ENCODE measurements around the gene AKIRIN2. TPM values are rescaled to one million over a fixed set of nuclear protein-coding genes. Genes with fewer than 3 reads are reported as not detected.

Gene AKIRIN2
- polyA plus RNA-seq, 1 of the 3 experiments (the other 2 are of a cell fraction), result 19.0 TPM

DNA sequence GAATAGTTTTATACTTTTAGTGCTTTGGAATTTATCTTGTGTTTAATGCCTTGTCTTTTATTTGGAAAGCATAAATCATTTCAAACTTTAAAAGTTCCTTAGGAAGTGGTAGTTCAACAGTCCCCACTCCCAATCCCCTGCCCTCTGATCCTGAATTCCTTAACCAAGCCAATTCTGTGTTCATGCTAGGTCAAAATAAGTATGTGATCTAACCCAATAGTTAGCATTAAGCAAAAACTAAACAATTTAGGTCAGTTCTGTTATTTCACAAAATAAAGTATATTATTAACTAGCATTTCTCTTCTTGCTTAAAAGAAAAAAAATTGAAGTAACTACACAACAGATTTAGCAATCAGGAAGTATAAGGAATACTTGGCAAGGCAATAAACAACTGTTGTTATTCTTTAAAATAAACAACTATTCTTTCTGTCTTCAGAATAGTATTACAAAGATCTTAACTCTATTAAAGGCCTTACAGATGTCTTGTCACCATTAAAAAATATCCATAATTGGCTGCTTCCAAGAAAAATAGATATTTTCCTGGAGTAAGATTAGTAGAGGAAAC is 37.0 kb downstream of the AKIRIN2 start:
- no peaks in the 10 kb centered on the region for H3K9me3 ChIP-seq
- POLR2A ChIA-PET, result no interaction called here
- CTCF ChIA-PET, result no interaction called here
- H3K27me3 ChIP-seq (ENCODE audit: insufficient read depth), result no peaks in the 10 kb centered on the region
- H3K9ac ChIP-seq, result no peak overlapping the region
- no peak for DNase-seq
- H4K20me1 ChIP-seq (ENCODE audit: insufficient read depth), result no peaks in the 10 kb centered on the region
- no peak overlapping the region for H3K27ac ChIP-seq (ENCODE audit: low read depth in 2 of 2, low read length in 1 of 2)
- H3K4me2 ChIP-seq, result no peak overlapping the region
- 0 out of 4 replicates have a peak, but pooled peaks cover 0 to 5% of the 10 kb centered on the region in 2 experiments for H3K4me1 ChIP-seq (ENCODE audit: control insufficient read depth in 1 of 2, insufficient read depth in 2 of 2, low read depth in 1 of 2, low read length in 1 of 2)
- H3K4me3 ChIP-seq (ENCODE audit: low read depth in 2 of 2, low read length in 1 of 2), result no peak overlapping the region
- peaks cover 3% of the 10 kb centered on the region for H3F3A ChIP-seq (replicated peaks; ENCODE audit: insufficient read depth)
- H3K36me3 ChIP-seq (replicated peaks in 1 of 2; ENCODE audit: control insufficient read depth in 1 of 2, insufficient read depth in 2 of 2, low read length in 1 of 2), result peaks cover 42 to 44% of the 10 kb centered on the region in 2 experiments
- no peaks in the 10 kb centered on the region for H3K79me2 ChIP-seq (ENCODE audit: insufficient read depth)
- TF ChIP-seq POLR2AphosphoS5 (IDR thresholded peaks at IDR 0.05; ENCODE audit: low read depth, low read length) (no peak), FOSL2 (IDR thresholded peaks at IDR 0.05; ENCODE audit: borderline replicate concordance, low read depth) (no peak), ELF1 (IDR thresholded peaks at IDR 0.05) (no peak), RFX5 (IDR thresholded peaks at IDR 0.05; ENCODE audit: low read length) (no peak), FOXJ3 (CRISPR knock-in tag; IDR thresholded peaks at IDR 0.05) (no peak), FOXM1 (IDR thresholded peaks at IDR 0.05; ENCODE audit: low read depth) (no peak), TCF12 (IDR thresholded peaks at IDR 0.05) (no peak)
- TF ChIP-seq, protein P1, sequence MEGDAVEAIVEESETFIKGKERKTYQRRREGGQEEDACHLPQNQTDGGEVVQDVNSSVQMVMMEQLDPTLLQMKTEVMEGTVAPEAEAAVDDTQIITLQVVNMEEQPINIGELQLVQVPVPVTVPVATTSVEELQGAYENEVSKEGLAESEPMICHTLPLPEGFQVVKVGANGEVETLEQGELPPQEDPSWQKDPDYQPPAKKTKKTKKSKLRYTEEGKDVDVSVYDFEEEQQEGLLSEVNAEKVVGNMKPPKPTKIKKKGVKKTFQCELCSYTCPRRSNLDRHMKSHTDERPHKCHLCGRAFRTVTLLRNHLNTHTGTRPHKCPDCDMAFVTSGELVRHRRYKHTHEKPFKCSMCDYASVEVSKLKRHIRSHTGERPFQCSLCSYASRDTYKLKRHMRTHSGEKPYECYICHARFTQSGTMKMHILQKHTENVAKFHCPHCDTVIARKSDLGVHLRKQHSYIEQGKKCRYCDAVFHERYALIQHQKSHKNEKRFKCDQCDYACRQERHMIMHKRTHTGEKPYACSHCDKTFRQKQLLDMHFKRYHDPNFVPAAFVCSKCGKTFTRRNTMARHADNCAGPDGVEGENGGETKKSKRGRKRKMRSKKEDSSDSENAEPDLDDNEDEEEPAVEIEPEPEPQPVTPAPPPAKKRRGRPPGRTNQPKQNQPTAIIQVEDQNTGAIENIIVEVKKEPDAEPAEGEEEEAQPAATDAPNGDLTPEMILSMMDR (IDR thresholded peaks at IDR 0.05), result no peak
- TF ChIP-seq, protein P2, sequence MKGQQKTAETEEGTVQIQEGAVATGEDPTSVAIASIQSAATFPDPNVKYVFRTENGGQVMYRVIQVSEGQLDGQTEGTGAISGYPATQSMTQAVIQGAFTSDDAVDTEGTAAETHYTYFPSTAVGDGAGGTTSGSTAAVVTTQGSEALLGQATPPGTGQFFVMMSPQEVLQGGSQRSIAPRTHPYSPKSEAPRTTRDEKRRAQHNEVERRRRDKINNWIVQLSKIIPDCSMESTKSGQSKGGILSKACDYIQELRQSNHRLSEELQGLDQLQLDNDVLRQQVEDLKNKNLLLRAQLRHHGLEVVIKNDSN (IDR thresholded peaks at IDR 0.05; ENCODE audit: borderline replicate concordance, low read depth), result no peak
- TF ChIP-seq, protein P3, sequence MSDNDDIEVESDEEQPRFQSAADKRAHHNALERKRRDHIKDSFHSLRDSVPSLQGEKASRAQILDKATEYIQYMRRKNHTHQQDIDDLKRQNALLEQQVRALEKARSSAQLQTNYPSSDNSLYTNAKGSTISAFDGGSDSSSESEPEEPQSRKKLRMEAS (IDR thresholded peaks at IDR 0.05; ENCODE audit: low read depth), result no peak
- H3K9me2 ChIP-seq, result no peaks in the 10 kb centered on the region
- H2AFZ ChIP-seq (ENCODE audit: low read depth), result no peak overlapping the region

DNA sequence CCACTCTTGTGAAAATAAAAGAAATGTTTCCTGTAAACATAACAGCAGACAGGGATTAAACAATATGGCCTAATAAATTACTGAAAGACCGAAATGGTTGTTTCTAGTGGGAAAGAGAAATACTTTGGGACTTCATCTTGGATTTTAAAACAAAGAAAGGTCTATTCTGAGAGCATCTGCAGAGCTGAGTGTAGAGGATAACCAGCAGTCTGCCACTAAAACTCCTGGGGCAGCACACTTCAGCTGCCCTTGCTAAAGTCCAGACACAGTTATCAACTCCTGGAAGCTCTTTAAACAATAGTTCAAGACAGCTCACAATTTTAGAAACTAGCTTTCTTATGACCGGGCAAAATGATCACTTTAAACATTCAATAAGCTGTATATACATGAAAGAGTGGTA is 38.6 kb downstream of the AKIRIN2 start:
- no peaks in the 10 kb centered on the region for H4K20me1 ChIP-seq (ENCODE audit: insufficient read depth)
- no peak for DNase-seq
- H3K9ac ChIP-seq, result no peak overlapping the region
- no peak overlapping the region for H3K27ac ChIP-seq (ENCODE audit: low read depth in 2 of 2, low read length in 1 of 2)
- H3K36me3 ChIP-seq (replicated peaks in 1 of 2; ENCODE audit: control insufficient read depth in 1 of 2, insufficient read depth in 2 of 2, low read length in 1 of 2), result peaks cover 37 to 48% of the 10 kb centered on the region in 2 experiments
- no peaks in the 10 kb centered on the region for H3K79me2 ChIP-seq (ENCODE audit: insufficient read depth)
- no peak overlapping the region for H3K4me2 ChIP-seq
- no peaks in the 10 kb centered on the region for H3K27me3 ChIP-seq (ENCODE audit: insufficient read depth)
- H3K4me3 ChIP-seq (ENCODE audit: low read depth in 2 of 2, low read length in 1 of 2), result no peak overlapping the region
- H3K4me1 ChIP-seq (ENCODE audit: control insufficient read depth in 1 of 2, insufficient read depth in 2 of 2, low read depth in 1 of 2, low read length in 1 of 2), result 0 out of 4 replicates have a peak, but pooled peaks cover 0 to 5% of the 10 kb centered on the region in 2 experiments
- no peaks in the 10 kb centered on the region for H3K9me2 ChIP-seq
- CTCF ChIA-PET, result interaction anchor here (0.6 to 1.4 kb wide), 3 partner anchors 10 to 133 kb away, joined by 3 read pairs; no protein-coding TSS in a partner anchor
- TF ChIP-seq RAD21 (IDR thresholded peaks at IDR 0.05; ENCODE audit: low read length), result no peak
- TF ChIP-seq EZH2phosphoT487 (IDR thresholded peaks at IDR 0.05; ENCODE audit: borderline replicate concordance, low read depth), result no peak
- no peak for TF ChIP-seq MEF2A (IDR thresholded peaks at IDR 0.05; ENCODE audit: borderline replicate concordance, low read depth)
- no peak for TF ChIP-seq ELF1 (IDR thresholded peaks at IDR 0.05)
- no peak for TF ChIP-seq CHD2 (IDR thresholded peaks at IDR 0.05; ENCODE audit: low read length, partially characterized antibody)
- TF ChIP-seq RFX5 (IDR thresholded peaks at IDR 0.05; ENCODE audit: low read length), result no peak
- TF ChIP-seq NFIC (IDR thresholded peaks at IDR 0.05; ENCODE audit: borderline replicate concordance), result no peak
- no peak for TF ChIP-seq TAF1 (IDR thresholded peaks at IDR 0.05; ENCODE audit: borderline replicate concordance, low read depth, low read length)
- no peak for TF ChIP-seq FOXM1 (IDR thresholded peaks at IDR 0.05; ENCODE audit: low read depth)
- no peak for TF ChIP-seq YY1 (IDR thresholded peaks at IDR 0.05; ENCODE audit: low read depth)
- no peak for TF ChIP-seq NRF1 (IDR thresholded peaks at IDR 0.05; ENCODE audit: low read depth, low read length)
- no peak for TF ChIP-seq GATA2 (CRISPR knock-in tag; IDR thresholded peaks at IDR 0.05)
- POLR2A ChIA-PET, result no interaction called here
- H3F3A ChIP-seq (replicated peaks; ENCODE audit: insufficient read depth), result peaks cover 3% of the 10 kb centered on the region
- WGBS (ENCODE audit: low lambda C conversion rate), result 95% methylated on average over 2 of the region's 2 CpGs
- no peak overlapping the region for H2AFZ ChIP-seq (ENCODE audit: low read depth)
- H3K9me3 ChIP-seq, result no peaks in the 10 kb centered on the region

Measured in SK-N-SH (cell line).